ENCODE measurements around the gene FOXO3.

GRCh38 chr6:108689272-108690161 is 128.8 kb downstream of the FOXO3 start:
- TF ChIP-seq CTCF (IDR thresholded peaks at IDR 0.05), result no peak
- TF ChIP-seq POLR2A (IDR thresholded peaks at IDR 0.05), result no peak
